Gastrocnemius medialis (tissue), 4 donors: Measurements from ENCODE around the gene WFDC5. TPM values are rescaled to one million over a fixed set of nuclear protein-coding genes. Genes with fewer than 3 reads are reported as not detected.

ENCODE experiments used
- ATAC-seq, 2 donors: fragments of 150-250 bp; one replicate each; pipeline ENCODE4 v1.9.1; 2016
- DNase-seq, 2 donors: peaks; one replicate each; pipeline ENCODE4 v3.0.0-alpha.2; 2019
- H3K27ac ChIP-seq, 4 donors: fragments of 200-600 bp; sonication (generic); 1 replicate in 1 of 4; 2 replicates in 3 of 4; pipeline ENCODE4 v1.5.1; 2016 to 2018; ENCODE audit warnings: mild to moderate bottlenecking in 2 of 4, moderate library complexity in 1 of 4
- H3K27me3 ChIP-seq, 3 donors: fragments of 200-600 bp; sonication (generic) in 2 of 3; 1 replicate in 1 of 3; 2 replicates in 2 of 3; pipeline versions ENCODE4 v1.5.1 to v1.6.0; 2016 to 2019; ENCODE audit warnings: mild to moderate bottlenecking in 1 of 3, moderate library complexity in 1 of 3
- H3K36me3 ChIP-seq, 2 donors: fragments of 200-600 bp; sonication (generic) in 1 of 2; one replicate each; pipeline ENCODE4 v1.5.1; 2017 to 2018
- H3K4me1 ChIP-seq, 2 donors: fragments of 200-600 bp; sonication (generic) in 1 of 2; one replicate each; pipeline ENCODE4 v1.5.1; 2016 to 2017; ENCODE audit warnings: mild to moderate bottlenecking in 2 of 2
- H3K4me3 ChIP-seq, 4 donors: fragments of 200-600 bp; sonication (generic) in 3 of 4; 1 replicate in 1 of 4; 2 replicates in 3 of 4; pipeline ENCODE4 v1.5.1; 2016 to 2019; ENCODE audit warnings: mild to moderate bottlenecking in 2 of 4
- H3K9me3 ChIP-seq, 3 donors: fragments of 200-600 bp; sonication (generic) in 2 of 3; 1 replicate in 1 of 3; 2 replicates in 2 of 3; pipeline ENCODE4 v1.5.1; 2016 to 2019
- POLR2A ChIP-seq, 2 donors: fragments of 450-650 bp; IDR thresholded peaks; one replicate each; pipeline ENCODE4 v1.6.1; 2017; ENCODE audit warnings: antibody characterized with exemption in 2 of 2, mild to moderate bottlenecking in 2 of 2, moderate library complexity in 2 of 2
- in situ Hi-C, 4 donors: fragments of 200-750 bp; cut with MboI; loops; one replicate each; pipeline versions ENCODE4 v1.15.0 to v1.8.0; 2017; ENCODE audit warnings: low sequenced_read_pairs in 4 of 4
- intact Hi-C: fragments of 100-400 bp; cut with DNase I; formaldehyde crosslinking; loops from one replicate; pipeline ENCODE4 v1.15.1; 2023; ENCODE audit warnings: low total_unique reads
- total RNA-seq, 4 donors: library from RNA; depleted of rRNA; stranded (reverse); fragments of >200 nt; gene quantifications; one replicate each; pipeline versions ENCODE4 v1.1.0 to v1.2.3, GENCODE V29; 2016
- TF ChIP-seq, protein P1 (sequence below), 5 experiments: fragments of 450-650 bp in 3 of 5; fragments of 200-600 bp in 2 of 5; sonication (generic) in 2 of 5; IDR thresholded peaks in 4 of 5; conservative IDR thresholded peaks in 1 of 5; 1 replicate in 4 of 5; 2 replicates in 1 of 5; pipeline ENCODE4 v1.5.1; 2016 to 2019; ENCODE audit warnings: antibody characterized with exemption in 5 of 5, mild to moderate bottlenecking in 3 of 5, moderate library complexity in 3 of 5

WFDC5 gene
- total RNA-seq, 4 donors from 2014 or later = not detected

DNA sequence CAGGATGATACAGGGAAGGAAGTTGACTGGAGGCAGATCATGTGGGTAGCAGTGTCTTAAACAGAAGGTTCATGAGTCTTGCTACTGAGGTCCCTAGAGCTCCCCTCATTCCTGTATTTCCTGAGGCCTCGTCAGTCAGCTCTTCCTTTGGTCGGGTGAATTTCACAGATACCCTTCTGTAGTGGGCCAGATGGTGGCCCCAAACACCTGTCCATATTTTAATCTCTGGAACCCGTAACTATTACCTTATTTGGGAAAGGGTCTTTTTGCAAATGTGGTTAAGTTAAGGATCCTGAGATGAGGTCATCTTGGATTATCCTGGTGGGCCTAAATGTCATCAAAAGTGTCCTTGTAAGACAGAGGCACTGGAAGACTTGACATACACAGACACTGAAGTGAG is 23.6 kb downstream of the WFDC5 start:
- intact Hi-C loops = loop anchor here (10.0 kb wide), 1 partner anchor 77 kb away; no protein-coding TSS in a partner anchor
- TF ChIP-seq POLR2A (IDR thresholded peaks at IDR 0.05) = no peak
- TF ChIP-seq, protein P1, sequence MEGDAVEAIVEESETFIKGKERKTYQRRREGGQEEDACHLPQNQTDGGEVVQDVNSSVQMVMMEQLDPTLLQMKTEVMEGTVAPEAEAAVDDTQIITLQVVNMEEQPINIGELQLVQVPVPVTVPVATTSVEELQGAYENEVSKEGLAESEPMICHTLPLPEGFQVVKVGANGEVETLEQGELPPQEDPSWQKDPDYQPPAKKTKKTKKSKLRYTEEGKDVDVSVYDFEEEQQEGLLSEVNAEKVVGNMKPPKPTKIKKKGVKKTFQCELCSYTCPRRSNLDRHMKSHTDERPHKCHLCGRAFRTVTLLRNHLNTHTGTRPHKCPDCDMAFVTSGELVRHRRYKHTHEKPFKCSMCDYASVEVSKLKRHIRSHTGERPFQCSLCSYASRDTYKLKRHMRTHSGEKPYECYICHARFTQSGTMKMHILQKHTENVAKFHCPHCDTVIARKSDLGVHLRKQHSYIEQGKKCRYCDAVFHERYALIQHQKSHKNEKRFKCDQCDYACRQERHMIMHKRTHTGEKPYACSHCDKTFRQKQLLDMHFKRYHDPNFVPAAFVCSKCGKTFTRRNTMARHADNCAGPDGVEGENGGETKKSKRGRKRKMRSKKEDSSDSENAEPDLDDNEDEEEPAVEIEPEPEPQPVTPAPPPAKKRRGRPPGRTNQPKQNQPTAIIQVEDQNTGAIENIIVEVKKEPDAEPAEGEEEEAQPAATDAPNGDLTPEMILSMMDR (IDR thresholded peaks at IDR 0.05 in 4 of 5, conservative IDR thresholded peaks at IDR 0.05 in 1 of 5) = no peak
- Histone ChIP-seq H3K9me3 (no peaks in the 10 kb centered on the region), H3K27me3 (peaks cover 2 to 5% (median 5%) of the 10 kb centered on the region in 3 donors), H3K4me3 (no peak overlapping the region), H3K4me1 (no peaks in the 10 kb centered on the region), H3K27ac (no peak overlapping the region), H3K36me3 (no peaks in the 10 kb centered on the region)
- ATAC-seq (no peak), DNase-seq (no peak)
- in situ Hi-C loops = loop anchor here in 2 of 4 donors (10.0 kb wide), 1 partner anchor 47 kb away; no protein-coding TSS in a partner anchor

DNA sequence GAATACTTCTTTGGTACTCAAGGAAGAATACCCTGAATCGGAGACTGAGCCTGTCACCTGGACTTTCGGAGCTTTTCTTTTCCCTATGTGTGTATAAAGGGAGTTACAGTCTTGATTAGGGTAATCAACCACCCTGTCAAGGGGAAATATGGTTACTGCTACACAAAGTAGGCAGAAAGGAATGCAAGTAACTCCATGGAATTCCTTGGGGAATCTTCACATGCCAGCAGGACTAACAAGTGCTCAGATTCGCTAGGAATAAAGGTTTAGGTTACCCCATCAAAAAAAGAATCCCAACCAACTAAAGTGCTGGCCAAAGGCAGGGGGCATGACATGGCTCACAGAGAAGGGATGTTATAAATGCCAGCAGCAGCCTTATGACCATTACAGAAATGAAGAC is 24.5 kb downstream of the WFDC5 start:
- no peak for ATAC-seq
- no peaks in the 10 kb centered on the region for H3K4me1 ChIP-seq
- intact Hi-C loops (loop anchor here (10.0 kb wide), 1 partner anchor 76 kb away; no protein-coding TSS in a partner anchor), in situ Hi-C loops (loop anchor here in 2 of 4 donors (10.0 kb wide), 1 partner anchor 46 kb away; no protein-coding TSS in a partner anchor)
- TF ChIP-seq, protein P1 (IDR thresholded peaks at IDR 0.05 in 4 of 5, conservative IDR thresholded peaks at IDR 0.05 in 1 of 5) = no peak
- no peak for TF ChIP-seq POLR2A (IDR thresholded peaks at IDR 0.05)
- no peaks in the 10 kb centered on the region for H3K27me3 ChIP-seq
- no peaks in the 10 kb centered on the region for H3K36me3 ChIP-seq
- DNase-seq = no peak
- no peaks in the 10 kb centered on the region for H3K9me3 ChIP-seq
- no peak overlapping the region for H3K27ac ChIP-seq
- no peak overlapping the region for H3K4me3 ChIP-seq

DNA sequence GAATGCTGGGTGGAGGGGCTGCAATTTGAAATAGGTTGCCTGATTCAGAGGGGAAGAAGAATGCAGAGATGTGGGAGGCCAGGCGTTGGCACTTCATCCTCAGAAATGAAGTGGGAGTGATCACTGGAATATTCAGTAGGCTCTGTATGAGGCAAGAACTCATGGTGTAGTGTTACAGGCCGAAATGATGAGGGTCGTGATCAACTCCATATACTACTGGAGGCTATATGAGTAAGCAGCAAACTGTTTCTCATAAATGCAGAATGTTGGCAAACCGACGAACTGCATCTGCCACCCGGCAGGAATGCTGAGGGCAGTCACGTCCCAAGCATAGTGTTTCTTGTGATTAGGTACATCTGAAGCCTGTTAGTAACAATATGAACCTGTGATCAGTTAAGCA is 26.7 kb downstream of the WFDC5 start:
- DNase-seq = no peak
- Histone ChIP-seq H3K4me1 (no peaks in the 10 kb centered on the region), H3K27ac (no peak overlapping the region), H3K36me3 (no peaks in the 10 kb centered on the region), H3K4me3 (no peak overlapping the region), H3K27me3 (no peaks in the 10 kb centered on the region), H3K9me3 (no peaks in the 10 kb centered on the region)
- TF ChIP-seq, protein P1 (IDR thresholded peaks at IDR 0.05 in 4 of 5, conservative IDR thresholded peaks at IDR 0.05 in 1 of 5) = no peak
- TF ChIP-seq POLR2A (IDR thresholded peaks at IDR 0.05) = no peak
- in situ Hi-C loops (no loop called here), intact Hi-C loops (no loop called here)
- ATAC-seq = peak in 1 of 2 donors; percentile 66

DNA sequence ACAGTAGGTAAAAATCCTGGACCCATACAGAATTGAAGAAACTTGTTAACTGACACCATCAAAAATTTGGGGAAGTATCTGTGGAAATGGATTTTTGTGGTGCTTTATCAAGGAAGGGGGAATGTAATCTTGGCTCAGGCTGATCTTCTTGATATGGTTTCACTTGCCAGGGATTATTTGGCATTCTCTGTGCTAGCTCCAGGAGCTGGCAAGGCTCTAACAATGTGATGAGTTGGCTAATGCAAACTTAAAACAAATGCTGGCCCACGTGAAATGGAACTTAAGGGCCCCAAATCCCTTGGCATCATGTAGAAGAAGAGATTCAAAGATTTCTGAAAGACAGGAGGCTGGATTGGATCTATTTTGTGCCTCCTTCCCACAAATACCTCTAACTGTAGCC is 27.2 kb downstream of the WFDC5 start:
- Histone ChIP-seq H3K4me3 (no peak overlapping the region), H3K36me3 (no peaks in the 10 kb centered on the region), H3K27ac (no peak overlapping the region), H3K9me3 (no peaks in the 10 kb centered on the region), H3K27me3 (no peaks in the 10 kb centered on the region), H3K4me1 (no peaks in the 10 kb centered on the region)
- no peak for ATAC-seq
- TF ChIP-seq POLR2A (IDR thresholded peaks at IDR 0.05) = no peak
- TF ChIP-seq, protein P1 (IDR thresholded peaks at IDR 0.05 in 4 of 5, conservative IDR thresholded peaks at IDR 0.05 in 1 of 5) = no peak
- intact Hi-C loops = no loop called here
- no peak for DNase-seq
- in situ Hi-C loops = no loop called here
